HG03442 (cell line): ENCODE results near the gene LSM14A.
"Not testable (repeated sequence)": the region's sequence is repeated elsewhere in the genome, so short reads cannot be mapped to it uniquely, and the experiment has no call there.

Experiments
- ATAC-seq: cut with Tn5 transposase; IDR thresholded peaks from one replicate; pipeline ENCODE4 v1.9.1; 2021; ENCODE audit warnings: mild to moderate bottlenecking, moderate library complexity; ENCODE audit not compliant: unreplicated experiment

The LSM14A gene

GRCh38 chr19:34189199-34189916 is 17.1 kb downstream of the LSM14A start:
- no peak for ATAC-seq

DNA sequence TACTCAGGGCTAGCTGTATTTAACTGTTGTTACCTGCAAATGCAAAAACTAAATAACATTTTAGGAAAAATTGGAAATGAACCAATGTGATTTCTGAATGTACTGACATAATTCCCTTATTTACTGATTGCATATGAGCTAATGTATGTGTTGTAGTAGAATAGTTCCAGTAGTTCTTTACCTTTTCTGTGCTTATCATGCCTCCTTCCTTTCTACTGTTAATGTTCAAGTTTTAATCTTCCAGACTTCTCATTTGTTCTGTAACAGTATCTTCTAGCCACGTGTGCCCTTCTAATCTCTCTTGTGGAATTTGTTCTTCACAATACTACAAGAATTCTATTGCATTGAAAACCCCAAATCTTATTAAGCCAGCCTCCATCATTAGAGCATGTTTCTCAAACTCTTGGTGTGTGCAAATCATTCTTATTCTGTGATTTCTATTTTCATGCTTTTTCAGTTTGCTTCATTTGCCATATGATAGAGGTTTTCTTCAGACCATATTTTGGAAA is 17.7 kb downstream of the LSM14A start:
- no peak for ATAC-seq

GRCh38 chr19:34191355-34191962 is 19.2 kb downstream of the LSM14A start:
- no peak for ATAC-seq

DNA sequence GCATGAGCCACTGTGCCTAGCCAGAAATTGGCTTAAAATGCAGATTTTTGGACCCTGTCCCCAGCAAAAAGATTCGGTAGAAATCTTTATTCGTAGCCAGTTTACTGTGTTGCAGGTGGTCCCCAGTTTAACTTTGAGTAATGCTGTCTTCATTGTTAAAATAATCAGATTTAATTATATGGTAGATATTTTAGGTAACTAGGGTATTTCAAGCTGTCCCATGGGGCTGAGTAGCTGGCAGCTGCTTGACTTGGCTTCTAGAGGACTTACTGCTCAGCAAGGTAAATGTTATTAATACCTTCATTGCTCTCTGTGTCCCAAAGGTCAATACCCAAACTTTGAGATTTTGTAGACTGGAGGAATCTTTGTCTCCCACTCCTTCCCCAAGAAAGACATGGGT is 21.1 kb downstream of the LSM14A start:
- ATAC-seq = no peak

DNA sequence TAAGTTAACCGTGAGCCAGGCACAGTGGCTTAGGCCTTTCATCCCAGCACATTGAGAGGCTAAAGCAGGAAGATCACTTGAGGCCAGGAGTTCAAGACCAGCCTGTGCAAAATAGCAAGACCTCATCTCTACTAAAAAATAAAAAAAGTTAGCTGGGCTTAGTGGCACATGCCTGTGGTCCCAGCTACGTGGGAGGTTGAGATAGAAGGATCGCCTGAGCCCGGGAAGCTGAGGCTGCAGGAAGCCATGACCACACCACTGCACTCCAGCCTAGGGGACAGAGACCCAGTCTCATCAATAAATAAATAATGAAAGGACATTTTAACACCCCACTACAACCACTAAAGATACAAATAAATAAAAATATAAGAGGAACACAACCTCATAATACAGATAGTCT is 21.6 kb downstream of the LSM14A start:
- no peak for ATAC-seq

DNA sequence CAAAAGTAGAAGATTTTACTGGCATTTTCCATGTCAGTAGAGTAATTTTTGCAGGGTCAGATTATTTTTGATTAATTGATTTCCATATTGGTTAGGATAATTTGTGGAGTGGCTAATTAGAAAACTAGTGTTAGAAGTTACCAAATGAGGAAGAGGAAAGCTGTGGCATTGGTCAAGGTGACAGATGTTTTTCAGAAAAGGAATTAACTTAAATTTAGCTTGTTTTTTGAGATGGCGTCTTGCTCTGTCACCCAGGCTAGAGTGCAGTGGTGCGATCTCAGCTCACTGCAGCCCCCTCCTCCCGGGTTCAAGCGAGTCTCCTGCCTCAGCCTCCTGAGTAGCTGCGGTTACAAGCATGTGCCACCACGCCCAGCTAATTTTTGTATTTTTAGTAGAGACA is 28.8 kb downstream of the LSM14A start:
- ATAC-seq = no peak

- ATAC-seq = not testable (repeated sequence)
Observed at GRCh38 chr19:34205324-34205723, 33.0 kb downstream of the LSM14A start.

GRCh38 chr19:34208291-34208884 is 36.1 kb downstream of the LSM14A start:
- ATAC-seq = no peak

DNA sequence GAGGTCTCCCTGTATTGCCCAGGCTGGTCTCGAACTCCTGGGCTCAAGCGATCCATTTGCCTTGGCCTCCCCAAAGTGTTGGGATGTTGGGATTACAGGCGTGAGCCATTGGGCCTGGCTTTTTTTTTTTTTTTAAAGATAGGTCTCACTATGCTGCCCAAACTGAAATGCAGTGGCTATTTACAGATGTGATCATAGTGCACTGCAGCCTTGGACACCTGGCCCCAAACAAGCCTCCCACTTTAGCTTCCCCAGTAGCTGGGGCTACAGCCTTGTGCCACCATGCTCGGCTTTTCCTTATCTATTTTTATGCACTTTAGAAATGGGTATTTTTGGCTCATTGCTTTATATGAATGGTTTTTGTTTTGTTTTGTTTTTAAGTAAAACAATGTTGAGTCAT is 37.4 kb downstream of the LSM14A start:
- ATAC-seq = no peak

- no peak for ATAC-seq
Observed at GRCh38 chr19:34213283-34213682, 41.0 kb downstream of the LSM14A start.

DNA sequence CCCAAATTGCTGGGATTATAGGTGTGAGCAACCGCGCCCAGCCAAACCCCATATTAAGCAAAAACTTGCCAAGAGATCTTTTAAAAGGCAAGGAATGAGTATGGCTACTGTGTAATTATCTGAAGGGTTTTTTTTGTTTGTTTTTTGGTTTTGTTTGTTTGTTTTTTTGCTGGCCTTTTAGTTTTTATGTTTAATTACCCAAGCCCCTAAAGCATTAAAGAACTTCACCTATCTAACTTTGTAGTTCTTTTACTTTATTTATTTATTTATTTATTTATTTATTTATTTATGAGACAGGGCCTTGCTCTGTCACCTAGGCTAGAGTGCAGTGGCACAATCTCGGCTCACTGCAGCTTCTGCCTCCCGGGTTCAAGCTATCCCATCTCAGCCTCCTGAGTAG is 41.7 kb downstream of the LSM14A start:
- no peak for ATAC-seq

DNA sequence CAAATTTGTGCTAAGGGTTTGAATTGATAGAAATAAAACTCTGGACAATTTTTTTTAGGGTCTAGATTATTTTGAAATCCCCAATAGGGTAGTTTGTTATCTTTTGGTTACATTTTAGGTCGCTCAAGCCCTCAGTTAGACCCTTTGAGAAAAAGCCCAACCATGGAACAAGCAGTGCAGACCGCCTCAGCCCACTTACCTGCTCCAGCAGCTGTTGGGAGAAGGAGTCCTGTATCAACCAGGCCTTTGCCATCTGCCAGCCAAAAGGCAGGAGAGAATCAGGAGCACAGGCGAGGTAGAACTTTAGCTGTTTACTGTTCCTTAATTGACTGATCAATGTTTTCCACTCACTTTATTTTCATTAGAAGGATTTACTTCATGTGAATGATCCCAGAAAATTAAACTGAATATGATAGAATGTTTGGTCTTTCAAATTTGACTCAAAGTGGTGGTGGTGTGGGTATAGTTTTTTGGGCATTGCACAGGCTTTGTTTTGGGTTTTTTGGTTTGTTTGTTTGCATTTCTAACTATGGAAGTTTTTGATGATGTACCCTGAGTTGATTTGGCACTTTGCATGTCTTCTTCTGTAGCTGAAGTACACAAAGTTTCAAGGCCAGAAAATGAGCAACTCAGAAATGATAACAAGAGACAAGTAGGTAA is 42.8 kb downstream of the LSM14A start:
- ATAC-seq = no peak

- ATAC-seq = no peak
Observed at GRCh38 chr19:34215666-34216038, 43.3 kb downstream of the LSM14A start.

DNA sequence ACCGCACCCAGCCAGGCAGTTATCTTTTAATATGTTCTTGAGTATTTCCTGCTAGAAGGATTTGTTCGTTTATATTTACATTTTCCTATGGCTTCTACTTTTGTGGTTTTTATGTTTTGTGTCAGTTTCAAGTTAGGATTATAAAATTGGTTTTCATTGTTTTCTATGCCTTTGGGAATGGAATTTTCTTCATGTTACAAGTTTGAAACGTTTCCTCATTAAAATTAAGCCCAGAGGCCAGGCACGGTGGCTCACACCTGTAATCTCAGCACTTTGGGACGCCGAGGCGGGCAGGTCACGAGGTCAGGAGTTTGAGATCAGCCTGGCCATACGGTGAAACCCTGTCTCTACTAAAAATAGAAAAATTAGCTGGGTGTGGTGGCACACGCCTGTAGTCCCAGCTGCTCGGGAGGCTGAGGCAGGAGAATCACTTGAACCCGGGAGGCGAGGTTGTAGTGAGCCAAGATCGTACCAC is 44.5 kb downstream of the LSM14A start:
- not testable (repeated sequence) for ATAC-seq

DNA sequence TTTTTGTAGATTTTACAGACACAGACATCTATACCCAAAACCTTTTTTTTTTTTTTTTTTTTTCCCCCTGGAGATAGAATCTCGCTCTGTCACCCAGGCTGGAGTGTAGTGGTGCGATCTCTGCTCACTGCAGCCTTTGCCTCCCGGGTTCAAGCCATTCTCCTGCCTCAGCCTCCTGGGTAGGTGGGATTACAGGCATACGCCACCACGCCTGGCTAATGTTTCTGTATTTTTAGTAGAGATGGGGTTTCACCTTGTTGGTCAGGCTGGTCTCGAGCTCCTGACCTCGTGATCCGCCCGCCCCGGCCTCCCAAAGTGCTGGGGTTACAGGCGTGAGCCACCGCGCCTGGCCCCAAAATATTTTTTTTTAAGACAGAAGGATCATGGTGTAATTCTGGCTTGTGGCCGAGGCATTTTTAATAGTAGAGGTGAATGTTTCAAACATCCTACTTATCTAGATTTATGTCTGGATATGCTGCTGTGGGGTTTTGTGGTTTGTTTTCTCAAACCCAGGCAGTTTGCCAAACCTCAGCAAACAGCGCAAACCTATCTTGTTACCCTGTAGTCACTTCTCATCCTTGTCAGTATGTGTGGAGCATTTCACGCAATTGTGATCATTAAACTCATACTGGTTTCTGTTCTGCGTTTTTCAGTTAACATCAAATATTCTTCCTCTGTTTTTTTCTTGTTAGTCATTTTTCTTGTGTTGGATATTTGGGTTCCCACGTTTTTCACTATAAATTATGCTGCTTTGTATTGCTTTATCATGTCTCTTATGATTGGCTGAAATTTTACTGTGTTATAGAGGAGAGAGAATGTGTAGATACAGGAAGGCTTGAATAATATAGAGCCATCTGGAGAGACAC is 45.9 kb downstream of the LSM14A start:
- ATAC-seq = no peak

- no peak for ATAC-seq
Observed at GRCh38 chr19:34218818-34219164, 46.5 kb downstream of the LSM14A start.

DNA sequence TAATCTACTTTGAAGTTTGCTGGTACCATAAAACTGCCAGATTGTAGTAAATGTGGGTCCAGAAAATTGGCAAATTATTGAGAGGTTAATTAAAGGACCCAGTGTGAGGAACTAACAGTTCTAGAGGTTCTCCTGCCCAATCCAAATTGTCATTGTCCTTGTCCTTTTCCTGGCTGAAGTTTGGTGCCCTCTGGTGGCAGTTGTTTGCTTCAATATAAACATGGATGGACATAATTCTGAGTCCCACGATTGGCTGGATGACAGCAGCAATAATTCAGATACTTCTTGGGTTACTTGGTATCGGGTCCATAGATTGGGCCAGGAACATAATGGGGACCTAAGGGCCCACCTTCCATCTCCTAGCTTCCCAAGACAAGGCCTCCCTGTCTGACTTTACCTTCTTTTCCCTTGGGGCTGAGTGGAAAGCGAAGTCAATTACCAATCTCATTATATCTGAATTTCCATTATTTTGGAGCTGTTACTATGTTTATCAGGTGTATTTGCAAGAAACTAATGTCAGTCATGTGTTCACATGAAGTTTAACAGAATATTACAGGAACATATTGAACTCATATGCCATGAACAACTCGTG is 48.3 kb downstream of the LSM14A start:
- no peak for ATAC-seq

DNA sequence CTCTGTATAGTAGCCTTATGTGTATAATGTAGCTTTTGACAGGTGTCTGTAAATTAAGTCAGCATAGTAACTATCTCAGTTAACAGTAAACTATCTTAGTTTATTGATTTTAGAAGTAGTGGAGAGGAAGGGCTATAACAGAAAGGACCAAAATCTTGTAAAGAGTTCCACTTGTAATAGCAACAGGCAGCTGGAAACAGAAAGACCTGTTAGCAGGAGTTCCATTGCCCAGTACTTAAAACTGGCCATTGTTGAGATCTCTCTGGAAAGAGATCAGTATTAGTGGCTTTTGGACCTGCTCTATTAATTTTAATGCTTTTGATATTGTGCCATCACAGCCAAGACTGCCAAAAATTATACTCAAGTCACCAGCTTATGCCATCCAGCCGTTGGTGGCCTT is 50.1 kb downstream of the LSM14A start:
- ATAC-seq = no peak

DNA sequence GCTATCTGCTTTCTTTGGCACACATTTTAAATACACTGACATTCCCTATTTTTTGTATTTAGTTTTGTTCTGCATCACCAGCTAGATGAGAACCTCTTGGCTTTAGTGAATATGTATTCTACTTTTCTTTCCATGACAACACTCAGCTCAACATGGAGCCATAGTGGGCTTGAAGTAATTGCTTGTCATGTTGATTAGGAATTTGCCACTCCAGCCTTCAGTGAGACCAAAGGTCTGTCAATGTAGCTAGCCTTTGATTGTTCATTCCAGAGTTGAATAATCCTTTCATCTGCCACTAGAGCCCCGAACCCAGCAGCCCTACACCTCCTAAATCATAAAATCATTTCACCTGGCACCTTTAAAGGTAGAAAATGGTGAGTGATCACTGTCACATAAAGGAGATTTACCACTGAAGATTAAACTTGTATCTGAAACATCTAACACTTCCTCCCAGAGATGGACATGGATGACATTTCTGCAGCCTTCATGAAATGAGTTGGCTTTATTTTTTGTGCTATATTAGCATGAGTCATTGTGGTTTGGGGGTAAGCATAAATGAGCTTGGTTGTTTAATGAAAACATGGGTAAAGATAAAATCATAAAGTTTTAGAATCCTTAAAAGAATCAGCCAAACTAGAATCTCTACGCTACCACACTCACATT is 52.8 kb downstream of the LSM14A start:
- ATAC-seq = no peak

- ATAC-seq = no peak
Observed at GRCh38 chr19:34225659-34226015, 53.3 kb downstream of the LSM14A start.
